ENCODE results near the gene MARCO. TPM values are rescaled to one million over a fixed set of nuclear protein-coding genes. Genes with fewer than 3 reads are reported as not detected.
"Not testable (repeated sequence)": the region's sequence is repeated elsewhere in the genome, so short reads cannot be mapped to it uniquely, and the experiment has no call there.

Gene MARCO
- total RNA-seq, 1 experiment from 2014 or later, result not detected

- Histone ChIP-seq H3K36me3 (ENCODE audit: low read depth) (no peaks in the 10 kb centered on the region), H3K9me2 (ENCODE audit: insufficient read depth) (no peaks in the 10 kb centered on the region), H4K20me1 (ENCODE audit: insufficient read depth) (no peaks in the 10 kb centered on the region), H2AFZ (no peak overlapping the region), H3K27ac (no peak overlapping the region), H3K4me1 (replicated peaks; ENCODE audit: insufficient read depth) (peaks cover 43% of the 10 kb centered on the region), H3K27me3 (ENCODE audit: insufficient read depth, low read depth) (no peaks in the 10 kb centered on the region), H3K4me3 (no peak overlapping the region), H3K4me2 (no peak overlapping the region), H3K79me2 (ENCODE audit: low read depth) (no peaks in the 10 kb centered on the region), H3K9me3 (ENCODE audit: insufficient read depth, low read depth) (0 out of 2 replicates have a peak, but pooled peaks cover 6% of the 10 kb centered on the region), H3F3A (ENCODE audit: insufficient read depth, low read depth) (peaks cover 16% of the 10 kb centered on the region)
- TF ChIP-seq EZH2 (IDR thresholded peaks at IDR 0.05; ENCODE audit: low read depth), result no peak
- TF ChIP-seq CTCF (conservative IDR thresholded peaks at IDR 0.05), result no peak
- no peak for DNase-seq
- CTCF ChIA-PET, result no interaction called here
- POLR2A ChIA-PET (ENCODE audit: unreplicated experiment), result no interaction called here
- no TSS peak for BruUV-seq (replicated peaks)
- intact Hi-C loops (cut with micrococcal nuclease; ENCODE audit: unreplicated experiment), result no loop called here
Observed at GRCh38 chr2:118994778-118995177, 52.8 kb downstream of the MARCO start.

- peaks cover 14% of the 10 kb centered on the region for H3F3A ChIP-seq (ENCODE audit: insufficient read depth, low read depth)
- H3K9me3 ChIP-seq (ENCODE audit: insufficient read depth, low read depth); H3K27me3 ChIP-seq (ENCODE audit: insufficient read depth, low read depth); H3K79me2 ChIP-seq (ENCODE audit: low read depth); intact Hi-C loops (cut with micrococcal nuclease; ENCODE audit: unreplicated experiment); H3K4me2 ChIP-seq; H3K4me3 ChIP-seq; H3K9me2 ChIP-seq (ENCODE audit: insufficient read depth); DNase-seq; CTCF ChIA-PET; POLR2A ChIA-PET (ENCODE audit: unreplicated experiment); H2AFZ ChIP-seq; H3K36me3 ChIP-seq (ENCODE audit: low read depth); H4K20me1 ChIP-seq (ENCODE audit: insufficient read depth); BruUV-seq (replicated peaks): not testable (repeated sequence)
- H3K4me1 ChIP-seq (replicated peaks; ENCODE audit: insufficient read depth), result peaks cover 17% of the 10 kb centered on the region
- H3K27ac ChIP-seq, result peak overlapping the region; percentile 90; the same call in 1 of the 2 replicates
Observed at GRCh38 chr2:119003856-119004255, 61.9 kb downstream of the MARCO start.

- TF ChIP-seq EZH2 (IDR thresholded peaks at IDR 0.05; ENCODE audit: low read depth), result no peak
- no peak for TF ChIP-seq CTCF (conservative IDR thresholded peaks at IDR 0.05)
- Histone ChIP-seq H3K9me2 (ENCODE audit: insufficient read depth) (no peaks in the 10 kb centered on the region), H4K20me1 (ENCODE audit: insufficient read depth) (no peaks in the 10 kb centered on the region), H3K27ac (peak overlapping the region; percentile 90), H3F3A (ENCODE audit: insufficient read depth, low read depth) (peaks cover 14% of the 10 kb centered on the region), H3K79me2 (ENCODE audit: low read depth) (no peaks in the 10 kb centered on the region), H3K4me3 (no peak overlapping the region; the same call in 1 of the 2 replicates), H3K4me1 (replicated peaks; ENCODE audit: insufficient read depth) (peaks cover 17% of the 10 kb centered on the region), H3K27me3 (ENCODE audit: insufficient read depth, low read depth) (no peaks in the 10 kb centered on the region), H3K36me3 (ENCODE audit: low read depth) (no peaks in the 10 kb centered on the region), H2AFZ (no peak overlapping the region), H3K4me2 (peak overlapping the region; percentile 60), H3K9me3 (ENCODE audit: insufficient read depth, low read depth) (peaks cover 9% of the 10 kb centered on the region; the same call in 1 of the 2 replicates)
- ChIA-PET CTCF (no interaction called here), POLR2A (ENCODE audit: unreplicated experiment) (no interaction called here)
- no TSS peak for BruUV-seq (replicated peaks)
- peak in 1 of 2 experiments; percentile 80 for DNase-seq
- intact Hi-C loops (cut with micrococcal nuclease; ENCODE audit: unreplicated experiment), result no loop called here
Observed at GRCh38 chr2:119004602-119005001, 62.6 kb downstream of the MARCO start.

GRCh38 chr2:119005051-119005450 is 63.1 kb downstream of the MARCO start:
- Histone ChIP-seq H2AFZ (no peak overlapping the region), H3K27me3 (ENCODE audit: insufficient read depth, low read depth) (no peaks in the 10 kb centered on the region), H3K36me3 (ENCODE audit: low read depth) (no peaks in the 10 kb centered on the region), H3K79me2 (ENCODE audit: low read depth) (no peaks in the 10 kb centered on the region), H3K4me3 (no peak overlapping the region; the same call in 1 of the 2 replicates), H3K27ac (peak overlapping the region; percentile 90), H4K20me1 (ENCODE audit: insufficient read depth) (no peaks in the 10 kb centered on the region), H3K9me3 (ENCODE audit: insufficient read depth, low read depth) (peaks cover 9% of the 10 kb centered on the region; the same call in 1 of the 2 replicates), H3K4me2 (peak overlapping the region; percentile 60), H3K9me2 (ENCODE audit: insufficient read depth) (no peaks in the 10 kb centered on the region), H3K4me1 (replicated peaks; ENCODE audit: insufficient read depth) (peaks cover 17% of the 10 kb centered on the region), H3F3A (ENCODE audit: insufficient read depth, low read depth) (peaks cover 14% of the 10 kb centered on the region)
- ChIA-PET POLR2A (ENCODE audit: unreplicated experiment) (no interaction called here), CTCF (no interaction called here)
- no TSS peak for BruUV-seq (replicated peaks)
- TF ChIP-seq CTCF (conservative IDR thresholded peaks at IDR 0.05) (no peak), EZH2 (IDR thresholded peaks at IDR 0.05; ENCODE audit: low read depth) (no peak)
- peak in 1 of 2 experiments; percentile 79 for DNase-seq
- intact Hi-C loops (cut with micrococcal nuclease; ENCODE audit: unreplicated experiment), result no loop called here

Measured in PC-9 (cell line).